MM.1S (cell line): Measurements from ENCODE around the gene NDRG4.

Source experiments
- CTCF ChIP-seq: fragments of 300-600 bp; sonication (generic); IDR thresholded peaks from 2 replicates; pipeline ENCODE4 v1.5.1; 2016; ENCODE audit warnings: antibody characterized with exemption, low read length, mixed read lengths
- EZH2 ChIP-seq: fragments of 300-600 bp; sonication (generic); optimal IDR thresholded peaks from 2 replicates; pipeline ENCODE3; 2017; ENCODE audit warnings: low read depth, mild to moderate bottlenecking, antibody characterized with exemption, low read length, mixed read lengths
- EZH2phosphoT487 ChIP-seq: fragments of 300-600 bp; sonication (generic); IDR thresholded peaks from 2 replicates; pipeline ENCODE4 v1.6.1; 2018; ENCODE audit warnings: antibody characterized with exemption, low read length

- TF ChIP-seq CTCF (no peak), EZH2 (no peak), EZH2phosphoT487 (no peak)
Measured at GRCh38 chr16:58495521-58496331, 4.2 kb upstream of the NDRG4 start.
